ENCODE results near the gene GNL3L.
"Not testable (repeated sequence)": the region's sequence is repeated elsewhere in the genome, so short reads cannot be mapped to it uniquely, and the experiment has no call there.

Gene GNL3L

GRCh38 chrX:54529552-54530356 is at the start of gene GNL3L:
Gene GNL3L, plus strand, starts transcription at chrX:54530219. Its CDS starts 2,348 bp downstream, at chrX:54532567.
- DNase-seq (ENCODE audit: low read depth) = peak; percentile 72

- DNase-seq (ENCODE audit: low read depth) = no peak
These were observed 47.0 kb upstream of the GNL3L start for GRCh38 chrX:54482839-54483593.

GRCh38 chrX:54483946-54484345 is 46.1 kb upstream of the GNL3L start:
- DNase-seq (ENCODE audit: low read depth) = no peak

GRCh38 chrX:54484666-54485065 is 45.4 kb upstream of the GNL3L start:
- no peak for DNase-seq (ENCODE audit: low read depth)

GRCh38 chrX:54489819-54490218 is 40.2 kb upstream of the GNL3L start:
- not testable (repeated sequence) for DNase-seq (ENCODE audit: low read depth)

GRCh38 chrX:54492340-54492739 is 37.7 kb upstream of the GNL3L start:
- no peak for DNase-seq (ENCODE audit: low read depth)

- DNase-seq (ENCODE audit: low read depth) = no peak
These were observed 35.6 kb upstream of the GNL3L start for GRCh38 chrX:54494166-54494988.

- DNase-seq (ENCODE audit: low read depth) = no peak
These were observed 34.8 kb upstream of the GNL3L start for GRCh38 chrX:54494989-54495813.

GRCh38 chrX:54495814-54496516 is 34.1 kb upstream of the GNL3L start, which contains the start of gene FGD1:
Gene FGD1, minus strand, starts transcription at chrX:54496234. Its CDS starts 802 bp downstream, at chrX:54495432.
- DNase-seq (ENCODE audit: low read depth) = no peak

- no peak for DNase-seq (ENCODE audit: low read depth)
These were observed 33.5 kb upstream of the GNL3L start for GRCh38 chrX:54496517-54496852.

GRCh38 chrX:54496936-54497335 is 33.1 kb upstream of the GNL3L start:
- no peak for DNase-seq (ENCODE audit: low read depth)

GRCh38 chrX:54509400-54509799 is 20.6 kb upstream of the GNL3L start:
- no peak for DNase-seq (ENCODE audit: low read depth)

- no peak for DNase-seq (ENCODE audit: low read depth)
These were observed 868 bp upstream of the GNL3L start for GRCh38 chrX:54529151-54529550.

GRCh38 chrX:54530357-54530900 is 410 bp downstream of the GNL3L start:
- DNase-seq (ENCODE audit: low read depth) = no peak

- no peak for DNase-seq (ENCODE audit: low read depth)
These were observed 4.3 kb downstream of the GNL3L start for GRCh38 chrX:54534271-54534670.

- DNase-seq (ENCODE audit: low read depth) = no peak
These were observed 10.3 kb downstream of the GNL3L start for GRCh38 chrX:54540289-54540688.

GRCh38 chrX:54542239-54542638 is 12.2 kb downstream of the GNL3L start:
- not testable (repeated sequence) for DNase-seq (ENCODE audit: low read depth)

GRCh38 chrX:54550821-54551220 is 20.8 kb downstream of the GNL3L start:
- no peak for DNase-seq (ENCODE audit: low read depth)

GRCh38 chrX:54551801-54552200 is 21.8 kb downstream of the GNL3L start:
- no peak for DNase-seq (ENCODE audit: low read depth)

- not testable (repeated sequence) for DNase-seq (ENCODE audit: low read depth)
These were observed 25.0 kb downstream of the GNL3L start for GRCh38 chrX:54555006-54555405.

- DNase-seq (ENCODE audit: low read depth) = no peak
These were observed 30.4 kb downstream of the GNL3L start for GRCh38 chrX:54560411-54560810.

Measured in activated T-helper 1 cell treated with Interleukin-2 at 50 U/mL for 16 hours (primary cell).